ENCODE results near the gene NOD2. TPM values are rescaled to one million over a fixed set of nuclear protein-coding genes. Genes with fewer than 3 reads are reported as not detected.

Gene NOD2
- total RNA-seq, 1 experiment from 2014 or later = 0.11 TPM

DNA sequence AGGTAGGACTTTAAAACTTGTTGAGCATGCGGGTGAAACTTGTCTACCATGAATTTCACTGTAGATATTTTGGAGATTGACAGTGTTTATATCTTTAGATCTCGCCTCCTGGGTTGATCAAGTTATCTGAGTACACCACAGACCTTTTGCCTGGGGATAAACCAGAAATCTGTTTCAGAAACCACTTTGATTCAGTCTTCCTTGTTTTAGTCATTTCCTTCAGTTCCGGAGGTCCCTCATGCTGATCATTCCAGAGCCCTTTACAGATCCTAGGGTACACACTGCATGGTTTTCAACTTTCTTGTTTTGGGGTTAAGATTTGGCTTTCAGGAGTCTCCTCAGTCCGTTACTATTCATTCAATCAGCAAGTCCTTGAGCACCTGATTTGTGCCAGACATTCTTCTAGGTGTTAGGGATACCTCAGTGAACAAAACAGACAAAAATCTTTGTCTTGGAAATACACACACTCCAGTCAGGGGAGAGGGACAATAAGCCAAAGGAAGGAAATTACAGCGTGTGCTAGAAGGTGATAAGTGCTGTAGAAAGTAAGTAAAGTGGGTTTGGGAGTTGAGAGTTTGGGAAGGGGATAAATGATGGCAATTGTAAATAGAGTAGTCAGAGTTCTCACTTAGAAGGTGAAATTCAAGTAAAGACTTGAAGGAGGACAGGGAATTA is 12.2 kb downstream of the NOD2 start:
- DNase-seq (ENCODE audit: low spot score) = no peak
- no peak for ATAC-seq
- Mint-ChIP-seq H3K27ac (no peak overlapping the region), H3K9me3 (peaks cover 23% of the 10 kb centered on the region), H3K27me3 (ENCODE audit: low read depth) (peaks cover 6% of the 10 kb centered on the region), H3K4me1 (peaks cover 3% of the 10 kb centered on the region; the same call in 1 of the 2 replicates), H3K36me3 (peaks cover 18% of the 10 kb centered on the region), H3K4me3 (no peak overlapping the region)
- TF ChIP-seq, protein P1, sequence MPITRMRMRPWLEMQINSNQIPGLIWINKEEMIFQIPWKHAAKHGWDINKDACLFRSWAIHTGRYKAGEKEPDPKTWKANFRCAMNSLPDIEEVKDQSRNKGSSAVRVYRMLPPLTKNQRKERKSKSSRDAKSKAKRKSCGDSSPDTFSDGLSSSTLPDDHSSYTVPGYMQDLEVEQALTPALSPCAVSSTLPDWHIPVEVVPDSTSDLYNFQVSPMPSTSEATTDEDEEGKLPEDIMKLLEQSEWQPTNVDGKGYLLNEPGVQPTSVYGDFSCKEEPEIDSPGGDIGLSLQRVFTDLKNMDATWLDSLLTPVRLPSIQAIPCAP (CRISPR knock-in tag; IDR thresholded peaks at IDR 0.05) = no peak
- TF ChIP-seq, protein P2, sequence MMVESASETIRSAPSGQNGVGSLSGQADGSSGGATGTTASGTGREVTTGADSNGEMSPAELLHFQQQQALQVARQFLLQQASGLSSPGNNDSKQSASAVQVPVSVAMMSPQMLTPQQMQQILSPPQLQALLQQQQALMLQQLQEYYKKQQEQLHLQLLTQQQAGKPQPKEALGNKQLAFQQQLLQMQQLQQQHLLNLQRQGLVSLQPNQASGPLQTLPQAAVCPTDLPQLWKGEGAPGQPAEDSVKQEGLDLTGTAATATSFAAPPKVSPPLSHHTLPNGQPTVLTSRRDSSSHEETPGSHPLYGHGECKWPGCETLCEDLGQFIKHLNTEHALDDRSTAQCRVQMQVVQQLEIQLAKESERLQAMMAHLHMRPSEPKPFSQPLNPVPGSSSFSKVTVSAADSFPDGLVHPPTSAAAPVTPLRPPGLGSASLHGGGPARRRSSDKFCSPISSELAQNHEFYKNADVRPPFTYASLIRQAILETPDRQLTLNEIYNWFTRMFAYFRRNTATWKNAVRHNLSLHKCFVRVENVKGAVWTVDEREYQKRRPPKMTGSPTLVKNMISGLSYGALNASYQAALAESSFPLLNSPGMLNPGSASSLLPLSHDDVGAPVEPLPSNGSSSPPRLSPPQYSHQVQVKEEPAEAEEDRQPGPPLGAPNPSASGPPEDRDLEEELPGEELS (CRISPR knock-in tag; IDR thresholded peaks at IDR 0.05) = no peak
- TF ChIP-seq ETV6 (CRISPR knock-in tag; IDR thresholded peaks at IDR 0.05) = no peak
- no peak for TF ChIP-seq CBFB (CRISPR knock-in tag; IDR thresholded peaks at IDR 0.05; ENCODE audit: low read depth)
- TF ChIP-seq JAZF1 (CRISPR knock-in tag; IDR thresholded peaks at IDR 0.05) = no peak
- TF ChIP-seq NR3C1 (CRISPR knock-in tag; conservative IDR thresholded peaks at IDR 0.05; ENCODE audit: low read depth) = no peak
- no peak for TF ChIP-seq GTF2I (CRISPR knock-in tag; conservative IDR thresholded peaks at IDR 0.05)
- TF ChIP-seq ZNF532 (CRISPR knock-in tag; IDR thresholded peaks at IDR 0.05; ENCODE audit: borderline replicate concordance) = no peak
- no peak for TF ChIP-seq OVOL2 (CRISPR knock-in tag; IDR thresholded peaks at IDR 0.05; ENCODE audit: borderline replicate concordance)
- no peak for TF ChIP-seq SMAD4 (CRISPR knock-in tag; IDR thresholded peaks at IDR 0.05)
- TF ChIP-seq SOX15 (CRISPR knock-in tag; IDR thresholded peaks at IDR 0.05) = no peak
- no peak for TF ChIP-seq ARID4B (CRISPR knock-in tag; IDR thresholded peaks at IDR 0.05; ENCODE audit: borderline replicate concordance)
- no peak for TF ChIP-seq CTCF (IDR thresholded peaks at IDR 0.05)
- TF ChIP-seq E2F4 (CRISPR knock-in tag; IDR thresholded peaks at IDR 0.05; ENCODE audit: borderline replicate concordance, low read depth) = no peak
- TF ChIP-seq ZNF423 (CRISPR knock-in tag; IDR thresholded peaks at IDR 0.05) = no peak
- ChIA-PET POLR2A (no interaction called here), CTCF (no interaction called here)
